Prostate gland (tissue), 2 donors: ENCODE data around the gene OR1N1.

Experiments
- POLR2A ChIP-seq: fragments of 450-650 bp; IDR thresholded peaks from one replicate; pipeline ENCODE4 v1.6.1; 2016; ENCODE audit warnings: antibody characterized with exemption, mild to moderate bottlenecking
- TF ChIP-seq, protein P1 (sequence below), 4 experiments: fragments of 200-600 bp in 2 of 4; fragments of 450-650 bp in 2 of 4; sonication (generic) in 2 of 4; IDR thresholded peaks; 1 replicate in 3 of 4; 2 replicates in 1 of 4; pipeline ENCODE4 v1.5.1; 2016 to 2019; ENCODE audit warnings: antibody characterized with exemption in 4 of 4, mild to moderate bottlenecking in 2 of 4, moderate library complexity in 2 of 4

DNA sequence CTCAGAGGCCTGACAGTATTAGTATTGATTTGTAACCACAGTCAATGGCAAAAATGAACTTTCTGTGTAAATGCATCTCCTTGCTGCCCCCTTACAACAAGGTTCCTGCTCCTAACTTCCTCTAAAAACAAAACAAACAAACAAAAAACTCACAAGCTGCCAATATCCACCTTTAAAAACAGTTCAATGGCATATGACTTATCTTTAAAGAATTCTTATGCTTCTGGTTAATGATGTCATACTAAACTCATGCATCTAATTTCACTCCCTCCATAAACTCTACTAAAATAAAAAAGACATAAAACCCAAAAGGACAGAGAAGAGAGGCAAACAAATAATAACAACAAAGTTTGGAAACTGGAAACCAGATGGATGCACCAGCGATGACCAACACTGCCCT is 9.0 kb upstream of the OR1N1 start:
- TF ChIP-seq, protein P1, sequence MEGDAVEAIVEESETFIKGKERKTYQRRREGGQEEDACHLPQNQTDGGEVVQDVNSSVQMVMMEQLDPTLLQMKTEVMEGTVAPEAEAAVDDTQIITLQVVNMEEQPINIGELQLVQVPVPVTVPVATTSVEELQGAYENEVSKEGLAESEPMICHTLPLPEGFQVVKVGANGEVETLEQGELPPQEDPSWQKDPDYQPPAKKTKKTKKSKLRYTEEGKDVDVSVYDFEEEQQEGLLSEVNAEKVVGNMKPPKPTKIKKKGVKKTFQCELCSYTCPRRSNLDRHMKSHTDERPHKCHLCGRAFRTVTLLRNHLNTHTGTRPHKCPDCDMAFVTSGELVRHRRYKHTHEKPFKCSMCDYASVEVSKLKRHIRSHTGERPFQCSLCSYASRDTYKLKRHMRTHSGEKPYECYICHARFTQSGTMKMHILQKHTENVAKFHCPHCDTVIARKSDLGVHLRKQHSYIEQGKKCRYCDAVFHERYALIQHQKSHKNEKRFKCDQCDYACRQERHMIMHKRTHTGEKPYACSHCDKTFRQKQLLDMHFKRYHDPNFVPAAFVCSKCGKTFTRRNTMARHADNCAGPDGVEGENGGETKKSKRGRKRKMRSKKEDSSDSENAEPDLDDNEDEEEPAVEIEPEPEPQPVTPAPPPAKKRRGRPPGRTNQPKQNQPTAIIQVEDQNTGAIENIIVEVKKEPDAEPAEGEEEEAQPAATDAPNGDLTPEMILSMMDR (IDR thresholded peaks at IDR 0.05) = no peak
- TF ChIP-seq POLR2A = no peak
